Spleen (tissue), 11 donors: ENCODE measurements around the gene MATN1. TPM values are rescaled to one million over a fixed set of nuclear protein-coding genes. Genes with fewer than 3 reads are reported as not detected.
A peak's percentile ranks its signal among the peaks of the same experiment; 100 is the strongest.

ENCODE experiments used
- DNase-seq: peaks from one replicate; pipeline ENCODE4 v3.0.0-alpha.2; 2020
- H3K27ac ChIP-seq, 8 donors: fragments of 200-600 bp; sonication (generic) in 7 of 8; 1 replicate in 4 of 8; 2 replicates in 4 of 8; pipeline versions ENCODE4 v1.5.0 to v1.8.0; 2016 to 2021; ENCODE audit warnings: inconsistent platforms in 4 of 8, mild to moderate bottlenecking in 4 of 8, moderate library complexity in 1 of 8
- H3K27me3 ChIP-seq, 7 donors: fragments of 200-600 bp; sonication (generic) in 6 of 7; replicated peaks in 1 of 7; 1 replicate in 4 of 7; 2 replicates in 3 of 7; pipeline versions ENCODE4 v1.5.0 to v1.8.0; 2016 to 2021; ENCODE audit warnings: inconsistent platforms in 3 of 7, mild to moderate bottlenecking in 1 of 7
- H3K36me3 ChIP-seq, 6 donors: fragments of 200-600 bp; sonication (generic) in 5 of 6; 1 replicate in 4 of 6; 2 replicates in 2 of 6; pipeline versions ENCODE4 v1.5.0 to v1.8.0; 2016 to 2021; ENCODE audit warnings: inconsistent platforms in 2 of 6
- H3K4me1 ChIP-seq, 6 donors: fragments of 200-600 bp; sonication (generic) in 5 of 6; 1 replicate in 3 of 6; 2 replicates in 3 of 6; pipeline versions ENCODE4 v1.5.0 to v1.8.0; 2016 to 2021; ENCODE audit warnings: inconsistent platforms in 3 of 6
- H3K4me3 ChIP-seq, 8 donors: fragments of 200-600 bp; sonication (generic) in 7 of 8; 1 replicate in 4 of 8; 2 replicates in 4 of 8; pipeline versions ENCODE4 v1.5.0 to v1.8.0; 2016 to 2021; ENCODE audit warnings: inconsistent platforms in 4 of 8, mild to moderate bottlenecking in 4 of 8, moderate library complexity in 2 of 8
- H3K9me3 ChIP-seq, 8 donors: fragments of 200-600 bp; sonication (generic) in 7 of 8; 1 replicate in 4 of 8; 2 replicates in 4 of 8; pipeline versions ENCODE4 v1.5.0 to v1.8.0; 2016 to 2021; ENCODE audit warnings: inconsistent platforms in 4 of 8
- POLR2A ChIP-seq, 3 donors: fragments of 450-650 bp; IDR thresholded peaks; one replicate each; pipeline ENCODE4 v1.5.1; 2017; ENCODE audit warnings: antibody characterized with exemption in 3 of 3, mild to moderate bottlenecking in 1 of 3
- POLR2AphosphoS5 ChIP-seq, 3 donors: sonication (generic); formaldehyde crosslinking; IDR thresholded peaks; one replicate each; pipeline ENCODE4 v1.5.1; 2017; ENCODE audit warnings: antibody characterized with exemption in 3 of 3
- WGBS, 5 donors: extraction: QIAGEN DNeasy Blood & Tissue Kit in 3 of 5; methylation state at CpG; one replicate each; pipeline versions ENCODE4 v1.1.5 to v1.1.7; 2013 to 2018; 5-methylcytosine and 5-hydroxymethylcytosine counted together
- intact Hi-C: fragments of 100-400 bp; cut with DNase I; formaldehyde crosslinking; loops from one replicate; pipeline ENCODE4 v1.15.0; 2023; ENCODE audit warnings: low total_unique reads
- polyA plus RNA-seq, 3 donors: library from polyadenylated mRNA; stranded (reverse); fragments of 200-250 nt; gene quantifications; one replicate each; pipeline ENCODE4 v1.2.1, GENCODE V29; 2013
- total RNA-seq, 7 donors: library from RNA; depleted of rRNA in 3 of 7; stranded (reverse); fragments of >200 nt in 3 of 7; fragmentation: NEBNext Ultra II Directional in 4 of 7; extraction: Animal tissue kit (Norgen Biotek cat#: 25700) in 4 of 7; gene quantifications; one replicate each; pipeline versions ENCODE4 v1.1.0 to v1.2.1, GENCODE V29; 2016 to 2021
- TF ChIP-seq, protein P1 (sequence below), 11 experiments: fragments of 200-600 bp in 7 of 11; fragments of 450-650 bp in 4 of 11; sonication (generic) in 4 of 11; IDR thresholded peaks in 8 of 11; conservative IDR thresholded peaks in 3 of 11; 1 replicate in 7 of 11; 2 replicates in 4 of 11; pipeline versions ENCODE4 v1.4.0 to v1.8.0; 2016 to 2021; ENCODE audit warnings: antibody characterized with exemption in 11 of 11, inconsistent platforms in 4 of 11, mild to moderate bottlenecking in 1 of 11
- donor health status: healthy with polysubstance abuse.
- donor health status: DM: no; HTN: no; CAD: no; lungs with moderate emphysema.
- donor health status: DM: no; HTN: no; CAD: no.
- donor health status: Bipolar disorder and iron deficiency.
- donor health status: healthy.
- donor health status: DM: no; HTN: no; CAD: no.
- donor health status: DM: yes; HTN: yes; CAD: no.

Gene MATN1
- total and polyA plus RNA-seq, 10 donors: 0.04 to 1.1 (median 0.54) TPM; not detected in 1

DNA sequence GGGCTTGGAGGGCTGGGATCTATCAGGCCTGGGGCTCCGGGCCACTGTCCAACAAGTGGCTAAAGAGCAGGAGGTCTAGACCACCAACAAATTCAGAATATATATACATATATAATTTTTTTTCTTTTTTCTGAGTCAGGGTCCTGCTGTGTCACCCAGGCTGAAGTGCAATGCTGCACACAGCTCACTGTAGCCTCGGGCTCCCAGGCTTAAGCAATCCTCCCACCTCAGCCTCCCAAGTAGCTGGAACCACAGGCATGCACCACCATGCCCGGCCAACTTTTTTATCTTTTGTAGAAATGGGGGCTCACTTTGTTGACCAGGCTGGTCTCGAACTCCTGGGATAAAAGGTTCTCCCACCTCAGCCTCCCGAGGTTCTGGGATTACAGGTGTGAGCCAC, 41.0 kb upstream of the MATN1 start:
- intact Hi-C loops: no loop called here
- no peak overlapping the region for H3K4me3 ChIP-seq
- no peak for TF ChIP-seq POLR2A (IDR thresholded peaks at IDR 0.05)
- TF ChIP-seq, protein P1, sequence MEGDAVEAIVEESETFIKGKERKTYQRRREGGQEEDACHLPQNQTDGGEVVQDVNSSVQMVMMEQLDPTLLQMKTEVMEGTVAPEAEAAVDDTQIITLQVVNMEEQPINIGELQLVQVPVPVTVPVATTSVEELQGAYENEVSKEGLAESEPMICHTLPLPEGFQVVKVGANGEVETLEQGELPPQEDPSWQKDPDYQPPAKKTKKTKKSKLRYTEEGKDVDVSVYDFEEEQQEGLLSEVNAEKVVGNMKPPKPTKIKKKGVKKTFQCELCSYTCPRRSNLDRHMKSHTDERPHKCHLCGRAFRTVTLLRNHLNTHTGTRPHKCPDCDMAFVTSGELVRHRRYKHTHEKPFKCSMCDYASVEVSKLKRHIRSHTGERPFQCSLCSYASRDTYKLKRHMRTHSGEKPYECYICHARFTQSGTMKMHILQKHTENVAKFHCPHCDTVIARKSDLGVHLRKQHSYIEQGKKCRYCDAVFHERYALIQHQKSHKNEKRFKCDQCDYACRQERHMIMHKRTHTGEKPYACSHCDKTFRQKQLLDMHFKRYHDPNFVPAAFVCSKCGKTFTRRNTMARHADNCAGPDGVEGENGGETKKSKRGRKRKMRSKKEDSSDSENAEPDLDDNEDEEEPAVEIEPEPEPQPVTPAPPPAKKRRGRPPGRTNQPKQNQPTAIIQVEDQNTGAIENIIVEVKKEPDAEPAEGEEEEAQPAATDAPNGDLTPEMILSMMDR (IDR thresholded peaks at IDR 0.05 in 8 of 11, conservative IDR thresholded peaks at IDR 0.05 in 3 of 11): no peak
- no peak for TF ChIP-seq POLR2AphosphoS5 (IDR thresholded peaks at IDR 0.05)
- H3K36me3 ChIP-seq: no peaks in the 10 kb centered on the region
- no peaks in the 10 kb centered on the region for H3K9me3 ChIP-seq
- H3K27ac ChIP-seq: peak overlapping the region in 1 of 8 donors; percentile 99
- no peaks in the 10 kb centered on the region for H3K27me3 ChIP-seq
- DNase-seq: no peak
- 82 to 94% (median 91%) methylated on average over 5 of the region's 5 CpGs for WGBS, 5 donors
- H3K4me1 ChIP-seq: peaks cover 30 to 70% (median 48%) of the 10 kb centered on the region in 6 donors

DNA sequence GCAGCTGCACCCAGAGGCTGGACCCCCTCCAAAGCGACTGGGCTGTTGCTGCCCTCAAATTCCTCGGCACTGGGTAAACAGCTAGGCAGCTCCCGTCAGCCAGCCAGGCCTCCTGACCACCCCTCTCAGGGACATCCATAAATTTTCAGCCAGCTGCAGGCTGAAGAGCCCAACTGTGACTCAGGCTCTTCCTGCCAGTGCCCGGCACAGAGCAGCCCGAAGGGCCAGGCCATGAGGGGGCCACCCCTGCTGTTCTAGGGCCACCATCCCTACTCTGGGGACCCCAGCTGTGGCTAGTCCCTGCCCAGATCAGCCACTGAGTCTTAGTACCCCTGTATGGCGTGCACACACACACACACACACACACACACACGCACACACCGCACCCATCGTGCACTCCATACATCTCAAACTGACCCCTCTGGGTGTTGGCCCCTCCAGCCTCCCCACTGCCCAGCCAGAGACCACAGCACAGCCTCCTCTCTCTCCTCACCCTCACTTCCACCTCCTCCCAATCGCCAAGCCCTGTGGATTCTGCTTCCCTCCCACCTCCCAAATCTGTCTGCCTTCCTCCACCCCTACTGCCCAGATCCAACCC, 40.4 kb upstream of the MATN1 start:
- Histone ChIP-seq H3K4me1 (peaks cover 36 to 70% (median 51%) of the 10 kb centered on the region in 6 donors), H3K27ac (peak overlapping the region in 6 of 8 donors; percentile 29 to 99 (median 78)), H3K36me3 (no peaks in the 10 kb centered on the region), H3K27me3 (no peaks in the 10 kb centered on the region), H3K4me3 (no peak overlapping the region), H3K9me3 (no peaks in the 10 kb centered on the region)
- intact Hi-C loops: no loop called here
- no peak for DNase-seq
- TF ChIP-seq, protein P1 (IDR thresholded peaks at IDR 0.05 in 8 of 11, conservative IDR thresholded peaks at IDR 0.05 in 3 of 11): no peak
- TF ChIP-seq POLR2AphosphoS5 (IDR thresholded peaks at IDR 0.05) (peak in 1 of 3 donors; percentile 34), POLR2A (IDR thresholded peaks at IDR 0.05) (no peak)
- WGBS, 5 donors: 68 to 84% (median 75%) methylated on average over 8 to 10 of the region's 10 CpGs

DNA sequence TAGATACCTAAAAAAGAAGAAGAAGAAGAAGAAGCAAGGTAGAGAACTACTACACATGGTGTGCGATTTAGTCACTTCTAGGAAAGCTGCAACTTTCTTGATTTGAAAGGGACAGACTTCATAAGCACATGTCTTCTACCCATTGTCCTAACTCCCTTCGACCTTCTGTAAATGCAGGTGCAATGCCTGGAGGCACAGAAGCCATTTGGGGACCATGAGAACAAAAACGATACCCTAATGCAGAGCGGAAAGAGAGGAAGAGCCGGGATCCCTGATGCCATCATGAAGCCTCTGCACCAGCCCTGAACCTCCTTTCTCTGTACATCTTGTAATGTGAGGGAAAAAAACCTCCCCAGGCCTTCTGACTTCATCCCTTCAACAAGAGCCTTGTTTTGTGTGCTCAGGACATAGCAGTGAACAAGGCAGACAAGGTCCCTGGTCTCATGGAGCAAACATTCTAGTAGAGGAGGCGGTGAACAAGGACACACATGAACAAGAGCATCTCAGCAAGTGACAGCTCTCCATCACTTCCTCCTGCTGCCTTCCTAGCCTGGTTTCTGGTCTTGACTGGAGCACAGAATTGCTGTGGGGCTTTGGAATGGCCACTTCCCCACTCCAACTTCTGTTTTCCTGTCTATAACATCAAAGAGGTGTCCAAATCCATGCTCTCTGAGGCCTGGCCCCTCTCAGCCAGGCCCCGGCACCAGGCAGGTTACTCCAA, 39.7 kb upstream of the MATN1 start:
- 65 to 90% (median 81%) methylated on average over 7 of the region's 7 CpGs for WGBS, 5 donors
- intact Hi-C loops: no loop called here
- Histone ChIP-seq H3K27me3 (no peaks in the 10 kb centered on the region), H3K36me3 (no peaks in the 10 kb centered on the region), H3K4me3 (no peak overlapping the region), H3K27ac (peak overlapping the region in 6 of 8 donors; percentile 44 to 99 (median 78)), H3K4me1 (peaks cover 43 to 70% (median 57%) of the 10 kb centered on the region in 6 donors), H3K9me3 (no peaks in the 10 kb centered on the region)
- no peak for DNase-seq
- TF ChIP-seq POLR2A (IDR thresholded peaks at IDR 0.05) (no peak), POLR2AphosphoS5 (IDR thresholded peaks at IDR 0.05) (no peak)
- TF ChIP-seq, protein P1 (IDR thresholded peaks at IDR 0.05 in 8 of 11, conservative IDR thresholded peaks at IDR 0.05 in 3 of 11): no peak
